ENCODE results near the gene CUTA.

Gene CUTA

GRCh38 chr6:33439956-33440648, 22.2 kb upstream of the CUTA start:
- in situ Hi-C loops (cut with MboI; ENCODE audit: low sequenced_read_pairs) = no loop called here

- in situ Hi-C loops (cut with MboI; ENCODE audit: low sequenced_read_pairs) = no loop called here
These were observed 21.2 kb upstream of the CUTA start for GRCh38 chr6:33438978-33439594.

GRCh38 chr6:33437666-33438065, 19.8 kb upstream of the CUTA start:
- in situ Hi-C loops (cut with MboI; ENCODE audit: low sequenced_read_pairs) = no loop called here

- in situ Hi-C loops (cut with MboI; ENCODE audit: low sequenced_read_pairs) = no loop called here
These were observed 17.1 kb upstream of the CUTA start for GRCh38 chr6:33434961-33435360.

DNA sequence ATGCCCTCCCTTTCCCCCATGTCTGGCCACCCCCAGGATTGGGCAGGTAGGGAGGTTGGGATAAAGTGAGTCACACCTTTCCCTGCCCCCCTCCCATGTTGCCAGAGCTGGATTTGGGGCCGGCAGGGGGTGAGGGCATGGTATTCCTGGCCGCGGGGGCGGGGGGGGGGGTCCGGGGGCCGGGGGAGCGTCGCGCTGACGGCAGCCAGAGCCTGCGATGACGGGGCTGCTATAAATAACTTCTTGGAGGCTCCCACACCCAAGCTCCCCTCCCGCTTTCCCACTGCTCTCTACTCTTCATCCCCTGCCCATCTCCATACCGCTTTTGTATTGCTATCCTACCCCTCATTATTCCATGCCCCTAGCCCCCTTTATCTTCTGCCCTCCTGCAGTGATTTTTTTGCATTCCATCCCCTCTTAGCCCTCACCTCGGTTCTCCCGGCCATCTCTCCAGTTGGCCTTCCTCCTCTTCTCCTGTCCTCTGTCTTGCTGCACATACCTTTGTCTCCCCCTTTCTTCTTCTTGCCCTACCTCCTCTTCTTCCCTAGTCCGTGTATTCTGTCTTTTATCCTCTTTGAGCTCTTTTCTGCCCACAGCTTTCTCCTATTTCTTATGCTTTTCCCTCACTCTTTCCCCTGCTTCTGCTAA, 15.8 kb upstream of the CUTA start:
- in situ Hi-C loops (cut with MboI; ENCODE audit: low sequenced_read_pairs) = no loop called here

DNA sequence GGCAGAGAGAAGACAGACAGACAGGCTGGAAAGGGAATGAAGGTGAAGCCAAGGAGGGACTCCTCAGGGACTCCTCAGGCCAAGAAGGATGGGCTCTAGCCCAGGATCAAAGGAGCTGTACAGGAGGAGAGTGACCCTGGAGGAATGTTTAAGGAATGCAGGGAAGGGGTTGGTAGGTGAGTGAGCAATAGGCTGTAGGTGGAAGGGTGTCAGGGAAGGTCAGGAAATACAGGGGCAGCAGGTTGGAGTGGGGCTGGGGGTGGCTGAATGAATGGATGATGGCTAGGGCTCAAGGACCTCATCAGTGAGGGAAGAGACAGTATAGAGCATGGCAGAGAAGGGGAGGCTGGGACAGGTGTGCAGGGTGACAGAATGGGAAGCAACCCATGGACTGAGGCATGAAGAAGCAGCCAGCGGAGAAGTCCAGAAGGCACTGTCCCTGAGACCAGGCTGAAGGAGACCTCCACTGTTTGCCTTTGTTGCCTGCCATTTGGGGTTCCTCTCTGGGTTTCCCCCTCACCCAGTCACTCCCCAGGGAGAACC, 15.2 kb upstream of the CUTA start:
- in situ Hi-C loops (cut with MboI; ENCODE audit: low sequenced_read_pairs) = no loop called here

GRCh38 chr6:33432546-33432945, 14.6 kb upstream of the CUTA start:
- in situ Hi-C loops (cut with MboI; ENCODE audit: low sequenced_read_pairs) = no loop called here

- in situ Hi-C loops (cut with MboI; ENCODE audit: low sequenced_read_pairs) = no loop called here
These were observed 14.1 kb upstream of the CUTA start for GRCh38 chr6:33431880-33432541.

DNA sequence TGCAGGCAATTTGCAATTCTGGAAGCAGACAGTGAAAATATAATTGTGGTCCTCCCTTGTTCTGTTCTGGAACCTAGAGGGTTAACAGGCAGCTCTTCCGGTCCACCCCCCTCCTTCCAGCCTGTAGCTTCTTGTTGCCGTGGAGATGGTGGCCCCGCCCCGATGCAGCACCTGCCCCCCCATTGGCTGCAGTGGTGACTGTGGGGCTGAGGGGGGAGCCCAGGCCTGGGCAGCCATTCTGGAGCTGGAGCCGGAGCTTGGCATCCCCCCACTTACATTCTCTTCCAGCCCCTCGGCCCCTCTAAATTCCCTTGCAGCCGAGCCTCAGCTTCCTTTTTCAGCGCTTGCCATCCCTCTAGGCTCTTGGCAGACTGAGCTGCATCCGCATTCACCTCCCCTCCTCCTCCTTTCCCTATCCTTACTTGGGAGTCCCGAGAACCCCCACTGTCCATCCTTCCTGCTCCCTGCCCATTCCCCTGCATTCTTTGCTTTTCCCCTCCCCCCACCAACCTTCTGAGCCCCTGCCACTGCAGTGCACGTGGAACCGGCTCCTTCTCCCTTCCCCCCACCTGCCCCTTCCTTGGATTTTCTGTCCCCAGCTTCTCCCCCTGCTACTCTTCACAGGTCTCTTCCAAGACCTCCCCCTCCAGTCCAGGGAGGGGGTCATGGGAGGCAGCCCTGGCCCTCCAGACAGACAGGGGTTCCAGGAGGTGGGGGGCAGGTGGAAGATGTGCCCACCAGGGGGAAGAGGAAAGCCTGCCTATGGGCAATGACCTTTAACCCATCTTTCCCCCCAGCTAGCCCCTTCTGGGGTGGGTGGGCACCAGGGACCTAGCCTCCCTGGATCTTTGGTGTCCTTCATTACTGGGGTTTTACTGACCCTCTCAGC, 13.3 kb upstream of the CUTA start:
- in situ Hi-C loops (cut with MboI; ENCODE audit: low sequenced_read_pairs) = no loop called here

- in situ Hi-C loops (cut with MboI; ENCODE audit: low sequenced_read_pairs) = no loop called here
These were observed 12.4 kb upstream of the CUTA start for GRCh38 chr6:33430334-33430733.

- in situ Hi-C loops (cut with MboI; ENCODE audit: low sequenced_read_pairs) = no loop called here
These were observed 11.8 kb upstream of the CUTA start for GRCh38 chr6:33429750-33430052.

GRCh38 chr6:33428966-33429749, 11.3 kb upstream of the CUTA start:
- in situ Hi-C loops (cut with MboI; ENCODE audit: low sequenced_read_pairs) = no loop called here

DNA sequence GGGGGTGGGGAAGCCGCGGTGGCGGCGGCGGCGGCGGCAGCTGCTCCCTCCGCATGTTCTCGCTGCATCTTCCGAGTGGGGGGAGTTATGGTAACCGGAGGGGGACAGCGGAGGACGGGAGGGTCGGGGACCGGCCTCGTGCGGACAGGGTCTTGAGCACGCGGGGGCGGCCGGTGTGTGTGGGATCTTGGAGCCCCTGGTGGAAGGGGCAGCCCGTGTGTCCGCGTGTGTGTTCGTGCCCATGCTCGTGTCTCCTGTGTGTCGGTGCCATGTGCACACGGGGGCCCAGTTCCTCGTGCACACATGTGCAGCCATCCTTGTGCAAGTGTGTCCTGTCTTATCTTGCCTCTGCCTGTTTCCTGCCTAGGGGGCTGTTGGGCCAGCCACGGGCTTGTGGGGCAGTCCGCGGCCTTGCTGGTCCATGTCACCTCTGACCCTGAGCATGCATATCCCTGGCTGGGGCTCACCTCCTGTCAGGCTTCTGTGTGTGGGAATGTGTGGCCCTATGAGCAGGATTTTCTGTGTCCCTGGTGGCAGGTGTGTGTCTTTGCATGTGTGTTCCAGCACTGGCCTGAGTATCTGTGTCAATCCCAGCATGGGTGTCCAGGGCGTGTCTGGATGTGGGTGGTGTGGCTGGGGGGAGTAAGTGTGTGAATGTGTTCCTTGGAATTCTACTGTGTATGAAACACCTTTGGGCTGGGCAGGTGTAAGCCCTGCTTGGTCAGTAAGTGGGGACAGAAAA, 10.5 kb upstream of the CUTA start:
- in situ Hi-C loops (cut with MboI; ENCODE audit: low sequenced_read_pairs) = no loop called here

- in situ Hi-C loops (cut with MboI; ENCODE audit: low sequenced_read_pairs) = no loop called here
These were observed 9.8 kb upstream of the CUTA start for GRCh38 chr6:33427585-33428223.

GRCh38 chr6:33426590-33427511, 8.9 kb upstream of the CUTA start:
- in situ Hi-C loops (cut with MboI; ENCODE audit: low sequenced_read_pairs) = no loop called here

GRCh38 chr6:33425668-33426577, 8.0 kb upstream of the CUTA start:
- in situ Hi-C loops (cut with MboI; ENCODE audit: low sequenced_read_pairs) = no loop called here

Measured in HL-60/S4 treated with retinoic acid at 250 ng/mL for 4 days and 3 days (cell line).